ENCODE measurements around the gene COQ2.
A peak's percentile ranks its signal among the peaks of the same experiment; 100 is the strongest.

Gene COQ2

DNA sequence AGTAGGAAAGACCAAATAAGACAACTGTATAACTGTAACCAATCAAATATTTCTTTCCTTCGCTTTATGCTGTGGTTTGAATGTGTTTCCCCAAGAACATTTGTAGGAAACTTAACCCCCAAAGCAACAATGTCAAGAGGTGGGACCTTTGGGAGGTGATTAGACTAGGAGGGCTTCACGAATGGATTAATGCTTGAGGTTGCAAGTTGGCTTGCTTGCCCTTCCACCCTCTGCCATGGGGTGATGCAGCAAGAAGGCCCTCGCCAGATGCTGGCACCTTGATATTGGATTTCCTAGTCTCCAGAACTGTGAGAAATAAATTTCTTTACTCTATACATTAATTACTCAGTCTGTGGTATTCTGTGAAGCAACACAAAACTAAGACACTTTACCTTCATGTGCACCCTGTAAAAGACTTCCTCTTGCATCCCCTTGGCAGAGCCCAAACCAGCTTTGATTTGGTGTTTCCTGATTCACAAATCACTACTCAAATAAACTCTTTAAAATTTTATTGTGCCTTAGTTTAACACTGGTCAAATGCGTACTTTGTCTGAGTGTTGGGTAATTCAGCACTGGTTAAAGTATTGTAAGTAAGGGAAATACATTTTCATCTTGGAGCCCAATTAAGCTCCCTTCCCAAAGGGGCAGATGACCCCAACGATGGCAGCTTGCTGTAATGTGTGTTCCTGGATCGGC lies 59.9 kb downstream of the COQ2 start:
- TF ChIP-seq, protein P1, sequence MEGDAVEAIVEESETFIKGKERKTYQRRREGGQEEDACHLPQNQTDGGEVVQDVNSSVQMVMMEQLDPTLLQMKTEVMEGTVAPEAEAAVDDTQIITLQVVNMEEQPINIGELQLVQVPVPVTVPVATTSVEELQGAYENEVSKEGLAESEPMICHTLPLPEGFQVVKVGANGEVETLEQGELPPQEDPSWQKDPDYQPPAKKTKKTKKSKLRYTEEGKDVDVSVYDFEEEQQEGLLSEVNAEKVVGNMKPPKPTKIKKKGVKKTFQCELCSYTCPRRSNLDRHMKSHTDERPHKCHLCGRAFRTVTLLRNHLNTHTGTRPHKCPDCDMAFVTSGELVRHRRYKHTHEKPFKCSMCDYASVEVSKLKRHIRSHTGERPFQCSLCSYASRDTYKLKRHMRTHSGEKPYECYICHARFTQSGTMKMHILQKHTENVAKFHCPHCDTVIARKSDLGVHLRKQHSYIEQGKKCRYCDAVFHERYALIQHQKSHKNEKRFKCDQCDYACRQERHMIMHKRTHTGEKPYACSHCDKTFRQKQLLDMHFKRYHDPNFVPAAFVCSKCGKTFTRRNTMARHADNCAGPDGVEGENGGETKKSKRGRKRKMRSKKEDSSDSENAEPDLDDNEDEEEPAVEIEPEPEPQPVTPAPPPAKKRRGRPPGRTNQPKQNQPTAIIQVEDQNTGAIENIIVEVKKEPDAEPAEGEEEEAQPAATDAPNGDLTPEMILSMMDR (IDR thresholded peaks at IDR 0.05; ENCODE audit: low read depth, low read length, missing control alignments): no peak
- DNase-seq (ENCODE audit: low read depth): no peak
- no peak overlapping the region for H3K4me3 ChIP-seq (ENCODE audit: low read depth, low read length)

DNA sequence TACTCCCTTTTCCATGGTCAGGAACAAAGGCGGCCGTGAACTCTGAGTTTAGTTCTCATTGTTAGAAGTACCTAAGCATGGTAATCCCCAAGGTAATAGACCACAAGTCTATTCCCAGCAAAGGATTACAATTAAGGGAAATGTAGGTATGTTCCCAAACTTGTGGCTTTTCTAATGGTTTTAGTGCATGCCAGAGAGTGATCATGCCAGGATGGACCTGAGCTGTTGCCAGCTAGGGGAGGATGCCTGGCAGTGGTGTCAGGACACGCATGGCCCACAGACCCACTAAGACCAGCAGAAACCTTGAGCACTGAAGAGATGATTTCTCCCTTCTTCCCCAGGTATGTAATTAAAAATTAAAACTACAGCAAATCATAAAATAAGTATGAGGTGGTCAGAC lies 60.8 kb downstream of the COQ2 start:
- no peak for DNase-seq (ENCODE audit: low read depth)
- TF ChIP-seq, protein P1 (IDR thresholded peaks at IDR 0.05; ENCODE audit: low read depth, low read length, missing control alignments): no peak
- H3K4me3 ChIP-seq (ENCODE audit: low read depth, low read length): no peak overlapping the region

- no peak overlapping the region for H3K4me3 ChIP-seq (ENCODE audit: low read depth, low read length)
- peak; percentile 66 for DNase-seq (ENCODE audit: low read depth)
- TF ChIP-seq, protein P1 (IDR thresholded peaks at IDR 0.05; ENCODE audit: low read depth, low read length, missing control alignments): no peak
Observed at GRCh38 chr4:83221897-83222441, 62.6 kb downstream of the COQ2 start.

DNA sequence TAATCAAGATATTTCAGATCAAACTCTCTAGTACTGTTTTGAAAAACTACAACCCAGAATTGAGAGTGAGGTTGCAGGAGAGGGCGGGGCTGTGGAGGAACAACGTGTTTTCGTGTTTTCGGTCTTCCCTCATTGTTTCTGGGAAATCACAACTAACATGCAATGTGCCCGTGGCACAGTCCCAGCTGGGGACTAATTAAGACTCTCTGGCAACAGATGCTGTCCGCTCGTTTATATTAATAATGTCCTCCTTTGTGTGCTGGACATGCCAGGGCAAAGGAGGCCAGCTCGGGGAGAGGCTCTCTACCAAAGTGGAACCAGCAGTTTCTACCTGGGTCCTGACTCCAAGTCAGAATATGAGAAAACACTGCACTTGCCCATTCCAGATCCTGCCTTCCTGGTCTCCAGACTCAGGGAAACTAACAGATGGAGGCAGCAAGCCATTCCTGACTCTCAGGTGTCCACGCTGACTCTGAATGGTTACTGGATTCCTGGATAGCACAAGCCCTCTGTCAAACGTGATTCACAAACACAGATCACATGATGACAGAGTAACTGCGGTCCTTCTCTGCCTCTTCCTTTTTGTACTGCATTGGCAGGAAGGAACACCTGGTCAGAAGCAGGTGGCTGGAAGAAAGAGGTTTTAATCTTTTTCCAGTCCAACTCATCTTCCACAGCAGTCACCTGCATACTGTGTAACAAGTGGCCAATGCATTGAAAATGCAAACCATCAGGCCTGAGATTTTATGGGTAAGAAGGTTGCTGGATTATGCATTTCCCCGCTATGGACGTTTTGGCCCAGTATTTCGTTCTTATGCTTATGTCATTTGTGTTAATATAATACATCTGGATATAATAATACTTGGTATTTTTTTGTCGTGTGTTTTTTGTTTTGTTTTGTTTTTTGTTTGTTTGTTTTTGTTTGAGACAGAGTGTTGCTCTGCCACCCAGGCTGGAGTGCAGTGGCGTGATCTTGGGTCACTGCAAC lies 65.0 kb downstream of the COQ2 start:
- DNase-seq (ENCODE audit: low read depth): no peak
- peak overlapping the region; percentile 5; the same call in 1 of the 2 replicates for H3K4me3 ChIP-seq (ENCODE audit: low read depth, low read length)
- TF ChIP-seq, protein P1 (IDR thresholded peaks at IDR 0.05; ENCODE audit: low read depth, low read length, missing control alignments): no peak

- H3K4me3 ChIP-seq (ENCODE audit: low read depth, low read length): no peak overlapping the region
- TF ChIP-seq, protein P1 (IDR thresholded peaks at IDR 0.05; ENCODE audit: low read depth, low read length, missing control alignments): no peak
Observed at GRCh38 chr4:83217721-83218522, 66.7 kb downstream of the COQ2 start.

GRCh38 chr4:83216959-83217683 lies 67.5 kb downstream of the COQ2 start:
- DNase-seq (ENCODE audit: low read depth): no peak
- H3K4me3 ChIP-seq (ENCODE audit: low read depth, low read length): no peak overlapping the region
- TF ChIP-seq, protein P1 (IDR thresholded peaks at IDR 0.05; ENCODE audit: low read depth, low read length, missing control alignments): no peak

More at GRCh38 chr4:83217721-83218522, 66.7 kb downstream of the COQ2 start:
- DNase-seq (ENCODE audit: low read depth): peak; percentile 94

All from GM12864 (cell line).